Thoracic aorta (tissue), 2 donors: ENCODE results near the gene MRPL42. TPM values are rescaled to one million over a fixed set of nuclear protein-coding genes. Genes with fewer than 3 reads are reported as not detected.
"Not testable (repeated sequence)": the region's sequence is repeated elsewhere in the genome, so short reads cannot be mapped to it uniquely, and the experiment has no call there.

Experiments used
- ATAC-seq: fragments of 150-250 bp; one replicate; pipeline ENCODE4 v1.8.0; 2017; ENCODE audit warnings: low read depth; ENCODE audit not compliant: insufficient number of reproducible peaks, low FRiP score
- DNase-seq: peaks from one replicate; pipeline ENCODE4 v3.0.0-alpha.2; 2020; ENCODE audit warnings: low spot score
- H3K27ac ChIP-seq, 2 donors: fragments of 200-600 bp; sonication (generic); 1 replicate in 1 of 2; 2 replicates in 1 of 2; pipeline ENCODE4 v1.5.1; 2016; ENCODE audit warnings: mild to moderate bottlenecking in 2 of 2, moderate library complexity in 2 of 2
- H3K27me3 ChIP-seq: fragments of 200-600 bp; sonication (generic); replicated peaks from 2 replicates; pipeline ENCODE4 v1.6.0; 2016; ENCODE audit warnings: mild to moderate bottlenecking; ENCODE audit not compliant: insufficient read depth
- H3K36me3 ChIP-seq: fragments of 200-600 bp; sonication (generic); one replicate; pipeline ENCODE4 v1.5.1; 2016
- H3K4me1 ChIP-seq, 2 donors: fragments of 200-600 bp; sonication (generic); 1 replicate in 1 of 2; 2 replicates in 1 of 2; pipeline versions ENCODE4 v1.5.1 to v1.6.0; 2016; ENCODE audit warnings: low read depth in 2 of 2, mild to moderate bottlenecking in 1 of 2; ENCODE audit not compliant: control insufficient read depth in 1 of 2
- H3K4me3 ChIP-seq: fragments of 200-600 bp; sonication (generic); 2 replicates; pipeline ENCODE4 v1.5.1; 2016; ENCODE audit warnings: mild to moderate bottlenecking
- H3K9me3 ChIP-seq: fragments of 200-600 bp; sonication (generic); 2 replicates; pipeline ENCODE4 v1.5.1; 2016
- CTCF ChIP-seq: fragments of 200-600 bp; sonication (generic); IDR thresholded peaks from one replicate; pipeline ENCODE4 v1.5.1; 2019; ENCODE audit warnings: antibody characterized with exemption
- total RNA-seq, 2 donors: library from RNA; depleted of rRNA; stranded (reverse); fragments of >200 nt; gene quantifications; one replicate each; pipeline versions ENCODE4 v1.1.0 to v1.2.3, GENCODE V29; 2016

MRPL42 gene
- total RNA-seq, 2 donors from 2014 or later, result 25.0 to 71.2 TPM

DNA sequence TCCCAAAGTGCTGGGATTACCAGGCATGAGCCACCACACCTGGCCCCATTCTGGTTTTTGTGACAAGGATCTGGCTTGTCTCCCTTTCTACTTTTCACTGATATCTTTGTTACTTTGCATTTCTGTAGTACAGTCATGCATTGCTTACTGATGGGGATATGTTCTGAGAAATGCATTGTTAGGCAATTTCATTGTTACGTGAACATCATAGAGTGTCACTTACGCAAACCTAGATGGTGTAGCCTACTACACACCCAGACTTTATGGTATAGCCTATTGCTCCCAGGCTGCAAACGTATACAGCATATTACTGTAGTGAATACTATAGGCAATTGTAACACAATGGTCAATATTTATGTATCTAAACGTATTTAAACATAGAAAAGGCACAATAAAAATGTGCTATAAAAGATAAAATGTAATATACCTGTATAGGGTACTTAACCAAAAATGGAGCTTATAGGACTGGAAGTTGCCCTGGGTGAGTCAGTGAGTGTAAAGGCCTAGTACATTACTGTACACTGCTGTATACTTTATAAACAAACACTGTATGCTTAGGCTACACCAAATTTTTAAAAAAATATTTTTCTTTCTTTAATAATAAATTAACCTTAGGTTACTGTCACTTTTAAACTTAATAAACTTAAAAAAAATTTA, 16.0 kb downstream of the MRPL42 start:
- ATAC-seq (no peak), DNase-seq (no peak)
- Histone ChIP-seq H3K27ac (no peak overlapping the region), H3K4me3 (no peak overlapping the region), H3K9me3 (no peaks in the 10 kb centered on the region), H3K4me1 (no peaks in the 10 kb centered on the region), H3K27me3 (no peaks in the 10 kb centered on the region), H3K36me3 (peaks cover 36% of the 10 kb centered on the region)
- no peak for TF ChIP-seq CTCF

GRCh38 chr12:93484315-93484981, 17.1 kb downstream of the MRPL42 start:
- no peak overlapping the region for H3K4me3 ChIP-seq
- no peak overlapping the region for H3K27ac ChIP-seq
- no peaks in the 10 kb centered on the region for H3K27me3 ChIP-seq
- peaks cover 40% of the 10 kb centered on the region for H3K36me3 ChIP-seq
- ATAC-seq (no peak), DNase-seq (no peak)
- no peak for TF ChIP-seq CTCF
- H3K4me1 ChIP-seq, result no peaks in the 10 kb centered on the region
- H3K9me3 ChIP-seq, result no peaks in the 10 kb centered on the region

DNA sequence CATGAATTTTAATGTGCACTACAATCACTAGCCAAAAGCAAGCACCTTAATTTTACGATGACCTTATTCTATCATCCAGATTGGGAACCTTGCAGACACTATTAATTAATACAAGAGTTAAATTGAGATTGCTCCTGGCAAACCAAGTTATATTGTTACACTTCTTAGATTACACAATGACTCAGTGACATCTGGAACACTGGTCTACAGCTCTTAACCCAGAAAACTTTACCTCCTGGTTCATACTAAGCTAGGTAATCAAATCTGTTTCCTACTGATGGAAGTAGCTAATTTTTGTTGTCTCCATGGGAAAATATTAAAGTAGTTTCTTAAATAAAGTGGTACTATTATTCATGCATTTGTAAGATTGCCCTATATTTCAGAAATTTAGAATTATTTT, 25.5 kb downstream of the MRPL42 start:
- ATAC-seq, H3K4me3 ChIP-seq, H3K9me3 ChIP-seq, H3K4me1 ChIP-seq, H3K27ac ChIP-seq, H3K27me3 ChIP-seq, DNase-seq: not testable (repeated sequence)
- H3K36me3 ChIP-seq, result peaks cover 22% of the 10 kb centered on the region

GRCh38 chr12:93494096-93494495, 26.8 kb downstream of the MRPL42 start:
- ATAC-seq (no peak), DNase-seq (no peak)
- H3K9me3 ChIP-seq, result no peaks in the 10 kb centered on the region
- H3K36me3 ChIP-seq, result peaks cover 14% of the 10 kb centered on the region
- H3K27me3 ChIP-seq, result no peaks in the 10 kb centered on the region
- no peak overlapping the region for H3K4me3 ChIP-seq
- no peaks in the 10 kb centered on the region for H3K4me1 ChIP-seq
- H3K27ac ChIP-seq, result no peak overlapping the region
- TF ChIP-seq CTCF, result no peak

DNA sequence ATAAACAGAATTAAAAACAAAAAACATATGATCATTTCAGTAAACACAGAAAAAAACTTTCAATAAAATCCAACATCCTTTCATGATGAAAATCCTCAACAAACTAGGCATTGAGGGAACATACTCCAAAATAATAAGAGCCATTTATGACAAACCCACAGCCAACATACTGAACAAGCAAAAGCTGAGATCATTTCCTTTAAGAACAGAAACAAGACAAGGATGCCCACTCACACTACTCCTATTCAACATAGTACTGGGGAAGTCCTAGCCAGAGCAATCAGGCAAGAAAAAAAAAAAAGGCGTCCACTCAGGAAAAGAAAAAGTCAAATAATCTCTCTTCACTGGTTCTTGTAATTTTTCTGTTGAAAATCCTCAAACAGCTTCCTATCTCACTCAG, 30.1 kb downstream of the MRPL42 start:
- no peak overlapping the region for H3K4me3 ChIP-seq
- no peaks in the 10 kb centered on the region for H3K27me3 ChIP-seq
- H3K27ac ChIP-seq, result no peak overlapping the region
- no peaks in the 10 kb centered on the region for H3K4me1 ChIP-seq
- TF ChIP-seq CTCF, result no peak
- no peak for DNase-seq
- H3K9me3 ChIP-seq, result no peaks in the 10 kb centered on the region
- peaks cover 7% of the 10 kb centered on the region for H3K36me3 ChIP-seq
- ATAC-seq, result no peak

GRCh38 chr12:93498813-93499212, 31.5 kb downstream of the MRPL42 start:
- not testable (repeated sequence) for DNase-seq, H3K4me1 ChIP-seq, ATAC-seq

More at GRCh38 chr12:93498813-93499212, 31.5 kb downstream of the MRPL42 start:
- H3K27ac ChIP-seq, H3K9me3 ChIP-seq, H3K36me3 ChIP-seq, H3K27me3 ChIP-seq, H3K4me3 ChIP-seq: not testable (repeated sequence)
